Astrocyte (in vitro differentiated cells and primary cell): ENCODE data around the gene UNC45B.

Source experiments
- CTCF ChIP-seq: IDR thresholded peaks from 2 replicates; pipeline ENCODE4 v1.5.1; 2011; ENCODE audit warnings: low read depth, mild to moderate bottlenecking, inconsistent platforms, low read length, moderate library complexity; ENCODE audit not compliant: insufficient read depth
- EZH2 ChIP-seq: IDR thresholded peaks from 2 replicates; pipeline ENCODE4 v1.6.1; 2012; ENCODE audit warnings: mild to moderate bottlenecking, low read length, inconsistent platforms; ENCODE audit not compliant: insufficient read depth

- TF ChIP-seq CTCF: no peak
- TF ChIP-seq EZH2: no peak
Observed at GRCh38 chr17:35218915-35219314, 71.3 kb downstream of the UNC45B start.
